GM12872 (cell line): Measurements from ENCODE around the gene GMPR.

ENCODE experiments used
- TF ChIP-seq, protein P1 (sequence below): IDR thresholded peaks from 3 replicates; pipeline ENCODE4 v1.5.1; 2011; ENCODE audit warnings: low read depth, mild to moderate bottlenecking, low read length, moderate library complexity; ENCODE audit not compliant: insufficient read depth

Gene GMPR

DNA sequence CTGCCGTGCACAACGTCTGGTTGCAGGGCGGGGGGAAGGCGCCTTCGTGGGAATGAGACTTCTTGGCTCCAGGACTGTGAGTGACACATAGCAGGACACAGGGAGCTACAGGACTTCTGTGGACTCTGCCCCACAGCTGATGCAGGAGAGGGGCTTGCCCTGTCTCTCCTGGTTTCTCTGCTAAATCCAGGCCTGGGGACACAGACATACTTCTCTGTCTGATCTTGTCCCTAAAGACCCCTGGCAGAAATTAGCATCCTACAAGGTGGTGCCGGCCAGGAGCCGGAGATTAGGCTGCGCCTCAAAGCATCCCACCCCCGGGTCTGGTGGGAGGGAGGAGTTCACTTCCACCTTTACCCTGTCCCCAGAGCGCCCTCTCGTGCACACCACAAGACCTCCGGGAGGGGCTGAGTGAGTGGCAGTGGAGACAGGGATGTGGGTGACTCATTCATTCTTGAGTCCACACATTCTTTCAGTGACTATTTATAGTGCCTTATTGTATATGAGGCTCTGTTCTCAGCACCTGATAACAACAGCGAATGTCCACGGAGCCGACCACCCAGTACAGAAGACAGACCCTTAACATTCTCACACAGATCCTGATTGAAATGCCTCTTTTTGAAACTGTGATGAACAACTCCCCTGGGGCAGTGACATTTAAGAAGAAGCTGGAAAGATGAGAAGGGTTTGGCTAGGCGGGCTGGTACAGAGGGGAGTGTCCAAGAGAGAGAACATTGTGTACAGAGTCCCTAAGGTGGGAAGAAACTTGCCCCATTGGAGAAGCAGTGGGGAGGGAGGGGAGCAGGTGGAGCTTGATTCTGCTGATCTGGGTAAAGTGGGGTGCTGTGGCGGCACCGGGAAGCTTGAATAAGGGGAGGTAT is 39.0 kb downstream of the GMPR start:
- TF ChIP-seq, protein P1, sequence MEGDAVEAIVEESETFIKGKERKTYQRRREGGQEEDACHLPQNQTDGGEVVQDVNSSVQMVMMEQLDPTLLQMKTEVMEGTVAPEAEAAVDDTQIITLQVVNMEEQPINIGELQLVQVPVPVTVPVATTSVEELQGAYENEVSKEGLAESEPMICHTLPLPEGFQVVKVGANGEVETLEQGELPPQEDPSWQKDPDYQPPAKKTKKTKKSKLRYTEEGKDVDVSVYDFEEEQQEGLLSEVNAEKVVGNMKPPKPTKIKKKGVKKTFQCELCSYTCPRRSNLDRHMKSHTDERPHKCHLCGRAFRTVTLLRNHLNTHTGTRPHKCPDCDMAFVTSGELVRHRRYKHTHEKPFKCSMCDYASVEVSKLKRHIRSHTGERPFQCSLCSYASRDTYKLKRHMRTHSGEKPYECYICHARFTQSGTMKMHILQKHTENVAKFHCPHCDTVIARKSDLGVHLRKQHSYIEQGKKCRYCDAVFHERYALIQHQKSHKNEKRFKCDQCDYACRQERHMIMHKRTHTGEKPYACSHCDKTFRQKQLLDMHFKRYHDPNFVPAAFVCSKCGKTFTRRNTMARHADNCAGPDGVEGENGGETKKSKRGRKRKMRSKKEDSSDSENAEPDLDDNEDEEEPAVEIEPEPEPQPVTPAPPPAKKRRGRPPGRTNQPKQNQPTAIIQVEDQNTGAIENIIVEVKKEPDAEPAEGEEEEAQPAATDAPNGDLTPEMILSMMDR: peak; percentile 36; the same call in 2 of the 3 replicates

DNA sequence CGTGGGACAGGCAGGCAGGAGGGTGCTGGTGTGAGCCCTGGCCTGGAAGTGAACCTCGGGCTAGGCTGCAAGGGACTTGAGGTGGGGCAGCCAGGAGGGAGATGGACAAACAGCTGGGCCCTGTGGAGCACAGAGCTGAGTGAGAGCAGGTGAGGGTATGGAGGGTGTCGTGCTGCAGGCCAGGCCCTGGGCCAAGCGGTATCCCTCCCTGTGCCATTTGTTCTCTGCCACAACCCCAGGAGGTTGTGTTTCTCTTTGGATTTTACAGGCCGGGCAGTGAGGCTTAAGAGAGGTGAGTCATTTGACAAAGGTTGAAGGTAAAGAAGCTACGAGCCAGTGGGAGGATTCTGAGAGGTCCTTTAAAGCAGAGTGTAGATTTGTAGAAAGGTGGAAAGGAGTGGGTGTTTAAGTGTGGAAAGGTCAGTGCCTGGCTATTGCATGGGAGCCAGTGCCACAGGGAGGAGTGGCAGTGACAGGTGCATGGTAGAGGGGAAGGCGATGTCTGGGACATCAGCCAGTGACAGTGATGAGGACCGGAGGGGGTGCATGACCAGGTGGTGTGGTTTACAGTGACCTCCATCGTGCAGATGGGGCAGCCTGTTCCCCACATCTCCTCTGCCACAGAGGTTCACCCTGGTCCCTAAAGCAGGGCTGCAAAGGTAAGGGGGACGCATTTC is 39.8 kb downstream of the GMPR start:
- TF ChIP-seq, protein P1: no peak

DNA sequence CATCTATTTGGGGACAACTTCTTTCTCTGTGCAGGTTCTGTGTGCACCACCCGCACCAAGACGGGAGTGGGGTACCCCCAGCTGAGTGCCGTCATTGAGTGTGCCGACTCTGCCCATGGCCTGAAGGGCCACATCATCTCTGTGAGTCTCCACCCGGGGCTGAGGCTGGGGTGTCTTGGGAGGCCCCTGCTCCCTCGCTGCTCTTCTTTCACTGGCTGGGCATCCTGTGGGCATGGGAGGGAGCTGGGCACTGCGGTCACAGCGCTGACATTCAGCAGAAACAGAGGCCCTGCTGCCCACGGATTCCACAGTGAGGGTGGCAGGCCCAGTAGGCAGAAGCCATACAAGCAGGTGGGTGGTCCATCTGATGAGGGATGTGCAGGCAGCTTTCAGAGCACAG is 40.4 kb downstream of the GMPR start:
- TF ChIP-seq, protein P1: no peak

DNA sequence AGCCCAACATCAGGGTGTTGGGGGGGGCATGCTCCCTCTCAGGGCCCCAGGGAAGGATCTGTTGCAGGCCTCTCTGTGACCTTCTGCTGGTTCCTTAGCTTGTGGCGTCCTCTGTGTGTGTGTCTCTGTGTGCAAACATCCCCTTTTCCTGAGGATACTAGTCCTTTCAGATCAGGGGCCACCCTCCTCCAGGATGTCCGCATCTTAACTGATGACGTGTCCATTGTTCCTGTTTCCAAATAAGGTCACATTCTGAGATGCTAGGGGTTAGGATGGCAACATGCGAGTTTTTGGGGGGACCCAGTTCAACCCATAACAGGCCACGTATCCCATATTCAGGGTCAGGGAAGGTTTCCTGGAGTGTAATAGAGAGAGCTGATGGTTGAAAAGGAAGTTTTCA is 40.9 kb downstream of the GMPR start:
- TF ChIP-seq, protein P1: no peak

DNA sequence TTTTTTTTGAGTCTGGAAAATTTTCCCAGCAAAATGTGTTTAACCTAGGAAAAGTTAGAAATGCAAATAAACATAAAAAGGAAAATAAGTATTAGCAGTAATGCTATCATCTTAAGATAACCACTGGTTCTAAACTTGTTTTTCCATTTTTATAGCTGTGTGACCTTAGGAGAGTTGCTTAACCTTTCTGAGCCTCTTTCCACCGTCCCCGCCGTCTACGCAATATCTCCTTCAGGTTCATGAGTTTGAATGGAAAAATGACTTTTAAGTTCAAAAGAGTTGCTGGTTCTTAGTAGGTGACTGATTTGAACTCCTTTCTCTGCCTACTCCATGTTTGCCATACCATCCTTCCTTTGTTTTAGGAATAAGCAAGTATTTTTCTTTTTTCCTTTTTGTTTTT is 44.0 kb downstream of the GMPR start:
- TF ChIP-seq, protein P1: no peak

DNA sequence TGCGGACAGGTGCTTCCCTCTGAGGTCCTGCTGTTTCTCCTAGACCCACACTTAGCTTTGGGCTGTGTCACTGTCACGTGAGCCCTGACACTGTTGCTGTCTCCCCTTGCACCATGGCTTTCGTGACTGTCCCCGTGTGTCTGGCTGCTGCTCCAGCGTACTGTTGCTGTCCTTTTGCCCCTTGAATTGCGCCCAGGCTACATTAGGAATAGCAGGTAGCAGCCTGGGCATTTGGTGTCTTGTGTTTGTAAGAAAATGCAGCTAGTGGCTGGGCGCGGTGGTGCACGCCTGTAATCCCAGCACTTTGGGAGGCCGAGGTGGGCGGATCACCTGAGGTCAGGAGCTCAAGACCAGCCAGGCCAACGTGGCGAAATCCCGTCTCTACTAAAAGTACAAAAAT is 46.1 kb downstream of the GMPR start:
- TF ChIP-seq, protein P1: no peak

DNA sequence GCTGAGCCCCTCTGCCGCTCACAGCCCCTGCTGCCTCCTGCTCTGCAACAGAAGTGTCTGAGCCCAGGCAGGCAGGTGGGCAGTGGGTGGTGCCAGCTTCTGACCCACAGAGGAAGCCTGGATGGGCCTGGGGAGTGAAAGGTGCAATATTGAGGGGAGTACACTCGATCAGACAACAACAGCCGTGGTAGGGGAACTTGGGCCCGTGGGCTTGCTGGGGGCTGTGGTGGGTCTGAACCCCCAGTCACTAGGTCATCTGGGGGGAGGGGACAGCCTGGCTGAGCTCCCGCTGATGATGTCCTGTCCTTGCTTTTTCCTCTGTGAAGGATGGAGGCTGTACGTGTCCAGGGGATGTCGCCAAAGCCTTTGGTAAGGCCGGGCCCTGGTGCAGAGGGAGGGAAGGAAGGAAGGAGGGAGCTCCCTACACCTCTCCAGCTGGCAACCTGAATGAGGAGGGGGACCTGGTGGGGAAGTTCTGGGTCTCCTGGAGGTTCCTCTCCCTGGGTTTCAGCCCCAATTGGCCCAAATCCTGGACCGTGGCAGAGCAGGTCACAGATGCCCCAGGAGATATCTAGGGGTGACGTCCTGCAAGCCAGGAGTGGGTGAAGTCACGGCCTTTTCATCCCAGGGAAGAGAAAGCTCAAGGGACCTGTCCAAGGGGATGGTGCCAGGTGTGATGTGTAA is 47.2 kb downstream of the GMPR start:
- TF ChIP-seq, protein P1: no peak
